A673 (cell line): Measurements from ENCODE around the gene ANKDD1B. TPM values are rescaled to one million over a fixed set of nuclear protein-coding genes. Genes with fewer than 3 reads are reported as not detected.

Source experiments
- BruUV-seq: library from RNA; stranded (reverse); fragments of 400-500 nt; replicated peaks from 2 replicates; lab custom pipeline; 2021; lab: Mats Ljungman, UMichigan
- CTCF ChIA-PET: fragments of 300-600 bp; sonication (Branson Sonifier 250); formaldehyde crosslinking; loops from one replicate; lab custom pipeline; 2022; ENCODE audit warnings: antibody characterized with exemption; lab: Charles Lee
- POLR2A ChIA-PET: fragments of 300-600 bp; sonication (Branson Sonifier 250); formaldehyde crosslinking; loops from one replicate; lab custom pipeline; 2022; ENCODE audit warnings: antibody characterized with exemption; ENCODE audit not compliant: low non-redundant PET; lab: Charles Lee
- DNase-seq: peaks from one replicate; pipeline ENCODE4 v3.0.0-alpha.2; 2015; ENCODE audit warnings: low spot score
- H3K27ac ChIP-seq: fragments of 200-600 bp; sonication (generic); 2 replicates; pipeline ENCODE4 v1.5.1; 2016; ENCODE audit warnings: mixed run types, low read depth, mild to moderate bottlenecking, mixed read lengths, antibody characterized with exemption, low read length; ENCODE audit not compliant: poor library complexity, severe bottlenecking
- H3K27me3 ChIP-seq: fragments of 200-600 bp; sonication (generic); replicated peaks from 2 replicates; pipeline ENCODE4 v1.6.1; 2017; ENCODE audit warnings: mixed run types, low read depth, mild to moderate bottlenecking, mixed read lengths, antibody characterized with exemption, low read length; ENCODE audit not compliant: insufficient read depth, poor library complexity
- H3K36me3 ChIP-seq: fragments of 200-600 bp; sonication (generic); 2 replicates; pipeline ENCODE4 v1.6.1; 2016; ENCODE audit warnings: mixed run types, mild to moderate bottlenecking, mixed read lengths, antibody characterized with exemption, low read length; ENCODE audit not compliant: insufficient read depth, poor library complexity, severe bottlenecking
- H3K4me1 ChIP-seq: fragments of 200-600 bp; sonication (generic); 2 replicates; pipeline ENCODE4 v1.6.1; 2017; ENCODE audit warnings: mixed run types, mild to moderate bottlenecking, mixed read lengths, antibody characterized with exemption, low read length; ENCODE audit not compliant: insufficient read depth, poor library complexity, severe bottlenecking
- H3K4me3 ChIP-seq: fragments of 200-600 bp; sonication (generic); 2 replicates; pipeline ENCODE4 v1.5.1; 2016; ENCODE audit warnings: low read depth, mixed run types, mild to moderate bottlenecking, mixed read lengths, low read length; ENCODE audit not compliant: poor library complexity, severe bottlenecking
- H3K9me3 ChIP-seq: fragments of 200-600 bp; sonication (generic); 2 replicates; pipeline ENCODE4 v1.6.1; 2016; ENCODE audit warnings: mixed run types, low read depth, mild to moderate bottlenecking, mixed read lengths, antibody characterized with exemption, low read length; ENCODE audit not compliant: poor library complexity, severe bottlenecking
- CTCF ChIP-seq: fragments of 300-800, 200-600 bp; sonication (generic); conservative IDR thresholded peaks from 2 replicates; pipeline ENCODE4 v1.5.1; 2017; ENCODE audit warnings: low read depth, mild to moderate bottlenecking, antibody characterized with exemption, low read length, moderate library complexity, mixed read lengths
- EZH2 ChIP-seq: fragments of 200-600 bp; sonication (generic); IDR thresholded peaks from 2 replicates; pipeline ENCODE4 v1.6.1; 2017; ENCODE audit warnings: borderline replicate concordance, low read depth, mild to moderate bottlenecking, mixed read lengths, antibody characterized with exemption, low read length; ENCODE audit not compliant: poor library complexity, severe bottlenecking
- intact Hi-C: fragments of 100-400 bp; cut with micrococcal nuclease; formaldehyde crosslinking; loops from one replicate; pipeline ENCODE4 v1.10.0; 2022; ENCODE audit not compliant: unreplicated experiment
- total RNA-seq: library from RNA; stranded (reverse); gene quantifications from 2 replicates; pipeline ENCODE4 v1.2.3, GENCODE V29; 2021

The ANKDD1B gene
- total RNA-seq, 1 experiment from 2014 or later: not detected

GRCh38 chr5:75717082-75717922 lies 106.0 kb downstream of the ANKDD1B start, which contains the start of gene POC5:
Gene POC5 (minus strand): TSS chr5:75717437. CDS start chr5:75712937, 4,500 bp downstream.
- Histone ChIP-seq H3K9me3 (no peaks in the 10 kb centered on the region), H3K36me3 (peaks cover under 1% of the 10 kb centered on the region), H3K4me1 (peaks cover 6% of the 10 kb centered on the region), H3K4me3 (peak within 1 kb of the TSS; percentile 68), H3K27ac (peak within 1 kb of the TSS; percentile 60), H3K27me3 (no peaks in the 10 kb centered on the region)
- DNase-seq: peak; percentile 98
- TF ChIP-seq EZH2: no peak
- TF ChIP-seq CTCF: no peak
- POLR2A ChIA-PET: interaction anchor here (0.6 kb wide), 1 partner anchor 376 kb away, joined by 3 read pairs; no protein-coding TSS in a partner anchor
- no TSS peak for BruUV-seq
- intact Hi-C loops: no loop called here
- CTCF ChIA-PET: no interaction called here

GRCh38 chr5:75720882-75721281 lies 109.6 kb downstream of the ANKDD1B start:
- H3K4me3 ChIP-seq: no peak overlapping the region
- intact Hi-C loops: no loop called here
- H3K9me3 ChIP-seq: no peaks in the 10 kb centered on the region
- H3K4me1 ChIP-seq: peaks cover 2% of the 10 kb centered on the region
- CTCF ChIA-PET: no interaction called here
- no peak for DNase-seq
- no TSS peak for BruUV-seq
- POLR2A ChIA-PET: interaction anchor here (0.6 kb wide), 1 partner anchor 256 kb away, joined by 3 read pairs; no protein-coding TSS in a partner anchor
- no peaks in the 10 kb centered on the region for H3K36me3 ChIP-seq
- H3K27me3 ChIP-seq: no peaks in the 10 kb centered on the region
- TF ChIP-seq EZH2 (no peak), CTCF (no peak)
- no peak overlapping the region for H3K27ac ChIP-seq

Other genes starting within 250 kb of the ANKDD1B start
- 24.8 and 30.0 TPM in 2 replicates for gene CERT1, start 99.8 kb upstream of the ANKDD1B start, total RNA-seq
- 21.5 and 23.2 TPM in 2 replicates for gene POLK, start 99.6 kb upstream of the ANKDD1B start, total RNA-seq
- gene POC5, start 106.0 kb downstream of the ANKDD1B start, total RNA-seq: 28.3 and 28.5 TPM in 2 replicates